GM12878 (cell line): ENCODE results near the gene FLRT1.

Source experiments
- ASH2L ChIP-seq: fragments of 300-600, 200-600 bp; sonication (generic); IDR thresholded peaks from 2 replicates; pipeline ENCODE4 v1.6.1; 2017; ENCODE audit warnings: low read depth, mild to moderate bottlenecking, borderline replicate concordance
- HDAC2 ChIP-seq: fragments of 200-600 bp; sonication (generic); IDR thresholded peaks from 2 replicates; pipeline ENCODE4 v1.6.1; 2017
- JUND ChIP-seq: IDR thresholded peaks from 2 replicates; pipeline ENCODE4 v1.6.1; 2012; ENCODE audit warnings: low read depth, mild to moderate bottlenecking, low read length, improper control_type of control experiment, moderate library complexity
- POLR2A ChIP-seq: IDR thresholded peaks from 2 replicates; pipeline ENCODE4 v1.6.1; 2011; ENCODE audit warnings: low read depth, mild to moderate bottlenecking, low read length
- POLR2AphosphoS5 ChIP-seq: IDR thresholded peaks from 2 replicates; pipeline ENCODE4 v1.6.1; 2011; ENCODE audit warnings: mild to moderate bottlenecking, low read length, inconsistent platforms
- TAF1 ChIP-seq: IDR thresholded peaks from 2 replicates; pipeline ENCODE4 v1.6.1; 2011; ENCODE audit warnings: mild to moderate bottlenecking, low read depth, low read length, borderline replicate concordance
- YY1 ChIP-seq: IDR thresholded peaks from 2 replicates; pipeline ENCODE4 v1.6.1; 2011; ENCODE audit warnings: low read depth, mild to moderate bottlenecking, low read length
- ZNF207 ChIP-seq: fragments of 450-650 bp; IDR thresholded peaks from 2 replicates; pipeline ENCODE4 v1.6.1; 2014; ENCODE audit warnings: antibody characterized with exemption, mild to moderate bottlenecking, borderline replicate concordance
- TF ChIP-seq, protein P1 (sequence below): fragments of 450-650 bp; IDR thresholded peaks from 2 replicates; pipeline ENCODE4 v1.6.1; 2017; ENCODE audit warnings: mild to moderate bottlenecking, moderate library complexity
- TF ChIP-seq, protein P2 (sequence below), 3 experiments: IDR thresholded peaks in 2 of 3; conservative IDR thresholded peaks in 1 of 3; 2 replicates each; pipeline ENCODE4 v1.5.1; 2011; ENCODE audit warnings: low read depth in 3 of 3, low read length in 3 of 3, mild to moderate bottlenecking in 3 of 3, control low read depth in 2 of 3, moderate library complexity in 2 of 3, inconsistent platforms in 1 of 3, mixed read lengths in 1 of 3; ENCODE audit not compliant: control insufficient read depth in 2 of 3, insufficient read depth in 1 of 3; ENCODE audit errors: extremely low read depth in 1 of 3
- TF ChIP-seq, protein P3 (sequence below): fragments of 450-650 bp; IDR thresholded peaks from 2 replicates; pipeline ENCODE4 v1.6.1; 2017; ENCODE audit warnings: mild to moderate bottlenecking
- TF ChIP-seq, protein P4 (sequence below): fragments of 450-650 bp; IDR thresholded peaks from 2 replicates; pipeline ENCODE4 v1.6.1; 2017; ENCODE audit warnings: antibody characterized with exemption, mild to moderate bottlenecking, moderate library complexity
- TF ChIP-seq, protein P5 (sequence below): IDR thresholded peaks from 2 replicates; pipeline ENCODE4 v1.6.1; 2012; ENCODE audit warnings: low read length, inconsistent platforms

DNA sequence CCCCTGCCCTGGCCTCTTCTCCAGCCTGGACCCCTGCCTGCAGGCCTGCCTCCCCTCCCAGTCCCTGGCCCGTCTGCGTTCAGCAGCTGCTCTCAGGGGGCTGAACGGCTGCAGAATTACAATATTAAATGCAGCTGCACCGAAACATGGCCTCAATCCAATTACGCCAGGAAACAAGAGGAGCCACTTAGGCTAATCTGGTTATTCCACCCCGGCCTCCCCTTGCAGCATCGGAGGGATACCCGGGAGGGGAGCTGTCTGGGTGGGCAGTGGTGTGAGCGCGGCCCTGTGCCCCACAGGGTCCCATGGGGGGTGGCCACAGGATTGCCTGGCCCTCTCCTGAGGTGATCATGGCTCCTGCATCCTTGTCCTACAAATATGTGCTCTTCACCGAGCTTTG lies 42.6 kb downstream of the FLRT1 start:
- TF ChIP-seq, protein P1, sequence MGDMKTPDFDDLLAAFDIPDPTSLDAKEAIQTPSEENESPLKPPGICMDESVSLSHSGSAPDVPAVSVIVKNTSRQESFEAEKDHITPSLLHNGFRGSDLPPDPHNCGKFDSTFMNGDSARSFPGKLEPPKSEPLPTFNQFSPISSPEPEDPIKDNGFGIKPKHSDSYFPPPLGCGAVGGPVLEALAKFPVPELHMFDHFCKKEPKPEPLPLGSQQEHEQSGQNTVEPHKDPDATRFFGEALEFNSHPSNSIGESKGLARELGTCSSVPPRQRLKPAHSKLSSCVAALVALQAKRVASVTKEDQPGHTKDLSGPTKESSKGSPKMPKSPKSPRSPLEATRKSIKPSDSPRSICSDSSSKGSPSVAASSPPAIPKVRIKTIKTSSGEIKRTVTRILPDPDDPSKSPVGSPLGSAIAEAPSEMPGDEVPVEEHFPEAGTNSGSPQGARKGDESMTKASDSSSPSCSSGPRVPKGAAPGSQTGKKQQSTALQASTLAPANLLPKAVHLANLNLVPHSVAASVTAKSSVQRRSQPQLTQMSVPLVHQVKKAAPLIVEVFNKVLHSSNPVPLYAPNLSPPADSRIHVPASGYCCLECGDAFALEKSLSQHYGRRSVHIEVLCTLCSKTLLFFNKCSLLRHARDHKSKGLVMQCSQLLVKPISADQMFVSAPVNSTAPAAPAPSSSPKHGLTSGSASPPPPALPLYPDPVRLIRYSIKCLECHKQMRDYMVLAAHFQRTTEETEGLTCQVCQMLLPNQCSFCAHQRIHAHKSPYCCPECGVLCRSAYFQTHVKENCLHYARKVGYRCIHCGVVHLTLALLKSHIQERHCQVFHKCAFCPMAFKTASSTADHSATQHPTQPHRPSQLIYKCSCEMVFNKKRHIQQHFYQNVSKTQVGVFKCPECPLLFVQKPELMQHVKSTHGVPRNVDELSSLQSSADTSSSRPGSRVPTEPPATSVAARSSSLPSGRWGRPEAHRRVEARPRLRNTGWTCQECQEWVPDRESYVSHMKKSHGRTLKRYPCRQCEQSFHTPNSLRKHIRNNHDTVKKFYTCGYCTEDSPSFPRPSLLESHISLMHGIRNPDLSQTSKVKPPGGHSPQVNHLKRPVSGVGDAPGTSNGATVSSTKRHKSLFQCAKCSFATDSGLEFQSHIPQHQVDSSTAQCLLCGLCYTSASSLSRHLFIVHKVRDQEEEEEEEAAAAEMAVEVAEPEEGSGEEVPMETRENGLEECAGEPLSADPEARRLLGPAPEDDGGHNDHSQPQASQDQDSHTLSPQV = no peak
- TF ChIP-seq, protein P2, sequence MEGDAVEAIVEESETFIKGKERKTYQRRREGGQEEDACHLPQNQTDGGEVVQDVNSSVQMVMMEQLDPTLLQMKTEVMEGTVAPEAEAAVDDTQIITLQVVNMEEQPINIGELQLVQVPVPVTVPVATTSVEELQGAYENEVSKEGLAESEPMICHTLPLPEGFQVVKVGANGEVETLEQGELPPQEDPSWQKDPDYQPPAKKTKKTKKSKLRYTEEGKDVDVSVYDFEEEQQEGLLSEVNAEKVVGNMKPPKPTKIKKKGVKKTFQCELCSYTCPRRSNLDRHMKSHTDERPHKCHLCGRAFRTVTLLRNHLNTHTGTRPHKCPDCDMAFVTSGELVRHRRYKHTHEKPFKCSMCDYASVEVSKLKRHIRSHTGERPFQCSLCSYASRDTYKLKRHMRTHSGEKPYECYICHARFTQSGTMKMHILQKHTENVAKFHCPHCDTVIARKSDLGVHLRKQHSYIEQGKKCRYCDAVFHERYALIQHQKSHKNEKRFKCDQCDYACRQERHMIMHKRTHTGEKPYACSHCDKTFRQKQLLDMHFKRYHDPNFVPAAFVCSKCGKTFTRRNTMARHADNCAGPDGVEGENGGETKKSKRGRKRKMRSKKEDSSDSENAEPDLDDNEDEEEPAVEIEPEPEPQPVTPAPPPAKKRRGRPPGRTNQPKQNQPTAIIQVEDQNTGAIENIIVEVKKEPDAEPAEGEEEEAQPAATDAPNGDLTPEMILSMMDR (IDR thresholded peaks at IDR 0.05 in 2 of 3, conservative IDR thresholded peaks at IDR 0.05 in 1 of 3; ENCODE audit: control insufficient read depth in 2 of 3, extremely low read depth in 1 of 3, insufficient read depth in 1 of 3, low read depth in 3 of 3, low read length in 3 of 3) = no peak
- no peak for TF ChIP-seq JUND
- TF ChIP-seq ZNF207 = no peak
- TF ChIP-seq TAF1 = no peak
- TF ChIP-seq, protein P3, sequence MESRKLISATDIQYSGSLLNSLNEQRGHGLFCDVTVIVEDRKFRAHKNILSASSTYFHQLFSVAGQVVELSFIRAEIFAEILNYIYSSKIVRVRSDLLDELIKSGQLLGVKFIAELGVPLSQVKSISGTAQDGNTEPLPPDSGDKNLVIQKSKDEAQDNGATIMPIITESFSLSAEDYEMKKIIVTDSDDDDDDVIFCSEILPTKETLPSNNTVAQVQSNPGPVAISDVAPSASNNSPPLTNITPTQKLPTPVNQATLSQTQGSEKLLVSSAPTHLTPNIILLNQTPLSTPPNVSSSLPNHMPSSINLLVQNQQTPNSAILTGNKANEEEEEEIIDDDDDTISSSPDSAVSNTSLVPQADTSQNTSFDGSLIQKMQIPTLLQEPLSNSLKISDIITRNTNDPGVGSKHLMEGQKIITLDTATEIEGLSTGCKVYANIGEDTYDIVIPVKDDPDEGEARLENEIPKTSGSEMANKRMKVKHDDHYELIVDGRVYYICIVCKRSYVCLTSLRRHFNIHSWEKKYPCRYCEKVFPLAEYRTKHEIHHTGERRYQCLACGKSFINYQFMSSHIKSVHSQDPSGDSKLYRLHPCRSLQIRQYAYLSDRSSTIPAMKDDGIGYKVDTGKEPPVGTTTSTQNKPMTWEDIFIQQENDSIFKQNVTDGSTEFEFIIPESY = no peak
- no peak for TF ChIP-seq POLR2A
- TF ChIP-seq ASH2L = no peak
- TF ChIP-seq POLR2AphosphoS5 = no peak
- TF ChIP-seq YY1 = no peak
- TF ChIP-seq HDAC2 = no peak
- TF ChIP-seq, protein P4, sequence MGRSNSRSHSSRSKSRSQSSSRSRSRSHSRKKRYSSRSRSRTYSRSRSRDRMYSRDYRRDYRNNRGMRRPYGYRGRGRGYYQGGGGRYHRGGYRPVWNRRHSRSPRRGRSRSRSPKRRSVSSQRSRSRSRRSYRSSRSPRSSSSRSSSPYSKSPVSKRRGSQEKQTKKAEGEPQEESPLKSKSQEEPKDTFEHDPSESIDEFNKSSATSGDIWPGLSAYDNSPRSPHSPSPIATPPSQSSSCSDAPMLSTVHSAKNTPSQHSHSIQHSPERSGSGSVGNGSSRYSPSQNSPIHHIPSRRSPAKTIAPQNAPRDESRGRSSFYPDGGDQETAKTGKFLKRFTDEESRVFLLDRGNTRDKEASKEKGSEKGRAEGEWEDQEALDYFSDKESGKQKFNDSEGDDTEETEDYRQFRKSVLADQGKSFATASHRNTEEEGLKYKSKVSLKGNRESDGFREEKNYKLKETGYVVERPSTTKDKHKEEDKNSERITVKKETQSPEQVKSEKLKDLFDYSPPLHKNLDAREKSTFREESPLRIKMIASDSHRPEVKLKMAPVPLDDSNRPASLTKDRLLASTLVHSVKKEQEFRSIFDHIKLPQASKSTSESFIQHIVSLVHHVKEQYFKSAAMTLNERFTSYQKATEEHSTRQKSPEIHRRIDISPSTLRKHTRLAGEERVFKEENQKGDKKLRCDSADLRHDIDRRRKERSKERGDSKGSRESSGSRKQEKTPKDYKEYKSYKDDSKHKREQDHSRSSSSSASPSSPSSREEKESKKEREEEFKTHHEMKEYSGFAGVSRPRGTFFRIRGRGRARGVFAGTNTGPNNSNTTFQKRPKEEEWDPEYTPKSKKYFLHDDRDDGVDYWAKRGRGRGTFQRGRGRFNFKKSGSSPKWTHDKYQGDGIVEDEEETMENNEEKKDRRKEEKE = no peak
- TF ChIP-seq, protein P5, sequence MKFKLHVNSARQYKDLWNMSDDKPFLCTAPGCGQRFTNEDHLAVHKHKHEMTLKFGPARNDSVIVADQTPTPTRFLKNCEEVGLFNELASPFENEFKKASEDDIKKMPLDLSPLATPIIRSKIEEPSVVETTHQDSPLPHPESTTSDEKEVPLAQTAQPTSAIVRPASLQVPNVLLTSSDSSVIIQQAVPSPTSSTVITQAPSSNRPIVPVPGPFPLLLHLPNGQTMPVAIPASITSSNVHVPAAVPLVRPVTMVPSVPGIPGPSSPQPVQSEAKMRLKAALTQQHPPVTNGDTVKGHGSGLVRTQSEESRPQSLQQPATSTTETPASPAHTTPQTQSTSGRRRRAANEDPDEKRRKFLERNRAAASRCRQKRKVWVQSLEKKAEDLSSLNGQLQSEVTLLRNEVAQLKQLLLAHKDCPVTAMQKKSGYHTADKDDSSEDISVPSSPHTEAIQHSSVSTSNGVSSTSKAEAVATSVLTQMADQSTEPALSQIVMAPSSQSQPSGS = no peak
